OCI-LY1 (cell line): ENCODE results near the gene MGAT4B.

ENCODE experiments used
- H2AFZ ChIP-seq: fragments of 200-600 bp; sonication (generic), shearing (Covaris generic); 2 replicates; pipeline ENCODE4 v1.6.0; 2014; ENCODE audit warnings: antibody characterized with exemption, mild to moderate bottlenecking, low read length
- H3F3A ChIP-seq: fragments of 200-600 bp; sonication (generic), shearing (Covaris generic); 2 replicates; pipeline ENCODE4 v1.6.0; 2014; ENCODE audit warnings: mild to moderate bottlenecking, antibody characterized with exemption, low read length, moderate library complexity; ENCODE audit not compliant: insufficient read depth
- H3K27ac ChIP-seq: fragments of 200-600 bp; sonication (generic); 2 replicates; pipeline ENCODE4 v1.5.1; 2014; ENCODE audit warnings: low read length, mixed run types, mild to moderate bottlenecking, low read depth; ENCODE audit not compliant: poor library complexity, severe bottlenecking
- H3K27me3 ChIP-seq: fragments of 200-600 bp; sonication (generic); 2 replicates; pipeline ENCODE4 v1.6.0; 2014; ENCODE audit warnings: antibody characterized with exemption, mild to moderate bottlenecking, low read length, moderate library complexity; ENCODE audit not compliant: insufficient read depth
- H3K36me3 ChIP-seq: fragments of 200-600 bp; sonication (generic); 2 replicates; pipeline ENCODE4 v1.6.1; 2014; ENCODE audit warnings: mild to moderate bottlenecking, antibody characterized with exemption, low read length, moderate library complexity, mixed read lengths; ENCODE audit not compliant: insufficient read depth
- H3K4me1 ChIP-seq: fragments of 200-600 bp; sonication (generic); 2 replicates; pipeline ENCODE4 v1.5.1; 2014; ENCODE audit warnings: mild to moderate bottlenecking, low read length, moderate library complexity; ENCODE audit not compliant: insufficient read depth, severe bottlenecking
- H3K4me2 ChIP-seq: fragments of 200-600 bp; sonication (generic), shearing (Covaris generic); 2 replicates; pipeline ENCODE4 v1.6.1; 2014; ENCODE audit warnings: low read length
- H3K4me3 ChIP-seq: fragments of 200-600 bp; sonication (generic); 2 replicates; pipeline ENCODE4 v1.5.1; 2014; ENCODE audit warnings: low read length, low read depth, mild to moderate bottlenecking, mixed read lengths; ENCODE audit not compliant: poor library complexity, severe bottlenecking
- H3K79me2 ChIP-seq: fragments of 200-600 bp; shearing (Covaris generic); 2 replicates; pipeline ENCODE4 v1.6.1; 2016; ENCODE audit warnings: mixed run types, low read length, mixed read lengths; ENCODE audit not compliant: insufficient read depth
- H3K9ac ChIP-seq: fragments of 200-600 bp; sonication (generic), shearing (Covaris generic); 2 replicates; pipeline ENCODE4 v1.6.1; 2014; ENCODE audit warnings: mild to moderate bottlenecking, low read length, mixed read lengths
- H3K9me2 ChIP-seq: fragments of 200-600 bp; sonication (generic), shearing (Covaris generic); 2 replicates; pipeline ENCODE4 v1.6.1; 2014; ENCODE audit warnings: low read depth, mild to moderate bottlenecking, low read length, mixed read lengths
- H3K9me3 ChIP-seq: fragments of 200-600 bp; shearing (Covaris generic); 2 replicates; pipeline ENCODE4 v1.6.1; 2014; ENCODE audit warnings: low read length, mixed read lengths
- H4K20me1 ChIP-seq: fragments of 200-600 bp; sonication (generic), shearing (Covaris generic); 2 replicates; pipeline ENCODE4 v1.6.0; 2016; ENCODE audit warnings: mild to moderate bottlenecking, low read length; ENCODE audit not compliant: insufficient read depth
- EZH2 ChIP-seq: fragments of 200-600 bp; sonication (generic), shearing (Covaris generic); IDR thresholded peaks from 2 replicates; pipeline ENCODE4 v1.8.0; 2017; ENCODE audit warnings: borderline replicate concordance, mixed run types, mild to moderate bottlenecking, antibody characterized with exemption, low read length, moderate library complexity, mixed read lengths
- TF ChIP-seq, protein P1 (sequence below): fragments of 200-600 bp; sonication (generic), shearing (Covaris generic); IDR thresholded peaks from 2 replicates; pipeline ENCODE4 v1.5.1; 2017; ENCODE audit warnings: mild to moderate bottlenecking, antibody characterized with exemption, low read length, moderate library complexity, mixed read lengths

Gene MGAT4B

GRCh38 chr5:179820127-179820482, 13.4 kb upstream of the MGAT4B start:
- Histone ChIP-seq H3K4me1 (peaks cover 45% of the 10 kb centered on the region), H3K36me3 (peaks cover 30% of the 10 kb centered on the region), H3K27ac (peak overlapping the region; percentile 72), H2AFZ (no peak overlapping the region), H3K79me2 (peaks cover 10% of the 10 kb centered on the region; the same call in 1 of the 2 replicates), H3K9me3 (no peaks in the 10 kb centered on the region), H3K4me3 (peak overlapping the region; percentile 88), H3K9ac (peak overlapping the region; percentile 82), H3K27me3 (no peaks in the 10 kb centered on the region), H4K20me1 (no peaks in the 10 kb centered on the region), H3F3A (no peaks in the 10 kb centered on the region), H3K4me2 (peak overlapping the region; percentile 77), H3K9me2 (no peaks in the 10 kb centered on the region)
- TF ChIP-seq EZH2, result no peak
- TF ChIP-seq, protein P1, sequence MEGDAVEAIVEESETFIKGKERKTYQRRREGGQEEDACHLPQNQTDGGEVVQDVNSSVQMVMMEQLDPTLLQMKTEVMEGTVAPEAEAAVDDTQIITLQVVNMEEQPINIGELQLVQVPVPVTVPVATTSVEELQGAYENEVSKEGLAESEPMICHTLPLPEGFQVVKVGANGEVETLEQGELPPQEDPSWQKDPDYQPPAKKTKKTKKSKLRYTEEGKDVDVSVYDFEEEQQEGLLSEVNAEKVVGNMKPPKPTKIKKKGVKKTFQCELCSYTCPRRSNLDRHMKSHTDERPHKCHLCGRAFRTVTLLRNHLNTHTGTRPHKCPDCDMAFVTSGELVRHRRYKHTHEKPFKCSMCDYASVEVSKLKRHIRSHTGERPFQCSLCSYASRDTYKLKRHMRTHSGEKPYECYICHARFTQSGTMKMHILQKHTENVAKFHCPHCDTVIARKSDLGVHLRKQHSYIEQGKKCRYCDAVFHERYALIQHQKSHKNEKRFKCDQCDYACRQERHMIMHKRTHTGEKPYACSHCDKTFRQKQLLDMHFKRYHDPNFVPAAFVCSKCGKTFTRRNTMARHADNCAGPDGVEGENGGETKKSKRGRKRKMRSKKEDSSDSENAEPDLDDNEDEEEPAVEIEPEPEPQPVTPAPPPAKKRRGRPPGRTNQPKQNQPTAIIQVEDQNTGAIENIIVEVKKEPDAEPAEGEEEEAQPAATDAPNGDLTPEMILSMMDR, result no peak

DNA sequence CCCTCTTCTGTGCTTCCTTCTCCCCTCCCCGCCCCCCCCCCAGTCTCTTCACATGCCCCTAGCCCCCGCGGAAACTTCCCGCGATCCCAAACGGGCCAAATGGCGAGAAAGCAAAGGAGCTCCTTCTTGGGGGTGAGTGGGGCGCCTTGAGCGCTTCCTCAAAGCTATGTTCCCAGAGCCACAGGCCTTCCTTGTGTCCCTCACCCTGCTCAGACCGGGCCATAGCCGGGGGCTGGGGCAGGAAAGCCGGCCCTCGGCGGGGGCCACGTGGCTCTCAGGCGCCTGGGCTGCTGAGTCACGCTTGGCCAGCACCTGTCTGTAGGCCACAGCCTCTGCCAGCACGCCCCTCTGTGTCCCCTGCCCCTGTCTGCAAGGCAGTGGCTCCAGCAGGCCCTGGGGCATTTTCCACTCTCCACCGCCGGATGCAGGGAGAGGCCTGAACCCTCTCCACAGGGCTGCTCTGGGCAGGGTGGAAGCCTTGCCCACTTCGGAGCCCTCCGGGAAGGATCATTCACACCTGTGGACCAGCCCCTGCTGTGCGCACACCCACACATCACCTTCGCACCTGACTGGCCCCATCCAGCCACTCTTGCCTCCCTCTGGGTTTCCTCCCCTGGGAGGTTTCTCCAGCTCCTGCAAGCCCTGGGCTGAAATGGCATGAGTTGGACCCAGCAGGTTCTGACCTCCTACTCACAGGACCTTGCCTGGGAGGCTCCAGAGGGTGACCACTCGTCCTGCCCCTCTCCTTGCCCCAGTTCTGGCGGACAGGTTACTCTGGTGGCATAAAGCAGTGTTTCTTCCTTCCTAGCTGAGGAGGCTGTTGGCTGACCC, 12.8 kb upstream of the MGAT4B start:
- H3K4me2 ChIP-seq, result peak overlapping the region; percentile 77
- H3K9ac ChIP-seq, result peak overlapping the region; percentile 82
- H4K20me1 ChIP-seq, result no peaks in the 10 kb centered on the region
- no peak overlapping the region for H2AFZ ChIP-seq
- no peaks in the 10 kb centered on the region for H3K9me3 ChIP-seq
- H3K79me2 ChIP-seq, result peaks cover 10% of the 10 kb centered on the region; the same call in 1 of the 2 replicates
- peaks cover 24% of the 10 kb centered on the region for H3K36me3 ChIP-seq
- peak overlapping the region; percentile 72 for H3K27ac ChIP-seq
- no peaks in the 10 kb centered on the region for H3K9me2 ChIP-seq
- H3K4me1 ChIP-seq, result peaks cover 45% of the 10 kb centered on the region
- H3F3A ChIP-seq, result no peaks in the 10 kb centered on the region
- TF ChIP-seq EZH2, result no peak
- TF ChIP-seq, protein P1, result no peak
- peak overlapping the region; percentile 88 for H3K4me3 ChIP-seq
- H3K27me3 ChIP-seq, result no peaks in the 10 kb centered on the region

DNA sequence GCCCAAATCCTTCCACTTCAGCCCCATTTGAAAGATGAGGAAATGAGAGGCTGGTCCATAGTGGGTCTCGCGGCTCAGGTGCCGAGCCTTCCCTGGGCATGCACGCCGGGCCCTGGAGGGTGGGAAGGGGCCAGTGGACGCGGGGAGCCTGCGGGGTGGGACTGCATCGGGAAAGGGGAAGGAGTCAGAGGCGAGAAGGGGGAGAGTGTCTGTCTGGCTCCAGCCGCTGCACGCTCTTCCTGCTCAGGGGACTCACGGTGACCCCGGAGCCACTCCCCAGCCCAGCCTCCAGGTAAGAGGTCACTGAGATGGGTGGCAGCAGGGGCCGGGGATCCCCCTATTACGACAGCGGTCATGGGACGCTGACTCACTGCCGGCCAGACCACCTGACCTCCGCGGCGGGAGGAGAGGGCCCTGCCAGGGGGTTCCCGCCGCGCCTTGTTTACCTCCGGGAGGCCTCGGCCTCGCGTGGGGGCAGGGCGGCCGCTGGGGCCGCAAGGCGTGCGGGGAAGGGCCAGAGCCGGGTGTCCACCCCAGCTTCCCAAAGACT, 12.2 kb upstream of the MGAT4B start:
- H3K79me2 ChIP-seq, result peaks cover 10% of the 10 kb centered on the region; the same call in 1 of the 2 replicates
- H2AFZ ChIP-seq, result no peak overlapping the region; the same call in 1 of the 2 replicates
- H3K9me2 ChIP-seq, result no peaks in the 10 kb centered on the region
- no peaks in the 10 kb centered on the region for H3K9me3 ChIP-seq
- H3K4me1 ChIP-seq, result peaks cover 45% of the 10 kb centered on the region
- TF ChIP-seq, protein P1, result no peak
- TF ChIP-seq EZH2, result no peak
- H3K4me2 ChIP-seq, result peak overlapping the region; percentile 77
- peak overlapping the region; percentile 82 for H3K9ac ChIP-seq
- peaks cover 17% of the 10 kb centered on the region for H3K36me3 ChIP-seq
- H3K4me3 ChIP-seq, result peak overlapping the region; percentile 88
- no peaks in the 10 kb centered on the region for H3F3A ChIP-seq
- H3K27me3 ChIP-seq, result no peaks in the 10 kb centered on the region
- H3K27ac ChIP-seq, result peak overlapping the region; percentile 72
- no peaks in the 10 kb centered on the region for H4K20me1 ChIP-seq
